ENCODE results near the gene XDH.

GRCh38 chr2:31429040-31429439 lies 14.5 kb upstream of the XDH start:
- TF ChIP-seq CTCF (conservative IDR thresholded peaks at IDR 0.05 in 1 of 2, IDR thresholded peaks at IDR 0.05 in 1 of 2; ENCODE audit: extremely low read depth in 1 of 2, insufficient read depth in 1 of 2, low read depth in 1 of 2, low read length in 2 of 2) (no peak), EZH2 (IDR thresholded peaks at IDR 0.05; ENCODE audit: borderline replicate concordance, low read length) (no peak)
